Bronchial epithelial cell (primary cell): ENCODE results near the gene GRIK4. TPM values are rescaled to one million over a fixed set of nuclear protein-coding genes. Genes with fewer than 3 reads are reported as not detected.

Experiments
- DNase-seq: peaks from one replicate; pipeline ENCODE4 v3.0.0-alpha.2; 2010; ENCODE audit warnings: low read depth
- FAIRE-seq: peaks from 2 replicates; lab custom pipeline; 2011; peaks lifted over from hg19 to GRCh38; lab: Jason Lieb, UNC
- H3K27me3 ChIP-seq: 2 replicates; pipeline ENCODE4 v1.5.1; 2011; ENCODE audit warnings: low read length; ENCODE audit not compliant: control insufficient read depth, insufficient read depth
- H3K36me3 ChIP-seq: 2 replicates; pipeline ENCODE4 v1.5.1; 2011; ENCODE audit warnings: low read length; ENCODE audit not compliant: control insufficient read depth, insufficient read depth
- H3K4me3 ChIP-seq: 2 replicates; pipeline ENCODE4 v1.5.1; 2011; ENCODE audit warnings: mild to moderate bottlenecking, low read depth, low read length, control low read depth
- total RNA-seq: library from RNA; depleted of rRNA; stranded (reverse); fragments of >200 nt; gene quantifications from 2 replicates; pipeline ENCODE4 v1.2.1, GENCODE V29; 2014
- TF ChIP-seq, protein P1 (sequence below): IDR thresholded peaks from 2 replicates; pipeline ENCODE4 v1.5.1; 2011; ENCODE audit warnings: mild to moderate bottlenecking, moderate library complexity, low read length, control low read depth, inconsistent platforms; ENCODE audit not compliant: insufficient read depth, severe bottlenecking

Gene GRIK4
- total RNA-seq, 1 donor from 2014 or later, result not detected

DNA sequence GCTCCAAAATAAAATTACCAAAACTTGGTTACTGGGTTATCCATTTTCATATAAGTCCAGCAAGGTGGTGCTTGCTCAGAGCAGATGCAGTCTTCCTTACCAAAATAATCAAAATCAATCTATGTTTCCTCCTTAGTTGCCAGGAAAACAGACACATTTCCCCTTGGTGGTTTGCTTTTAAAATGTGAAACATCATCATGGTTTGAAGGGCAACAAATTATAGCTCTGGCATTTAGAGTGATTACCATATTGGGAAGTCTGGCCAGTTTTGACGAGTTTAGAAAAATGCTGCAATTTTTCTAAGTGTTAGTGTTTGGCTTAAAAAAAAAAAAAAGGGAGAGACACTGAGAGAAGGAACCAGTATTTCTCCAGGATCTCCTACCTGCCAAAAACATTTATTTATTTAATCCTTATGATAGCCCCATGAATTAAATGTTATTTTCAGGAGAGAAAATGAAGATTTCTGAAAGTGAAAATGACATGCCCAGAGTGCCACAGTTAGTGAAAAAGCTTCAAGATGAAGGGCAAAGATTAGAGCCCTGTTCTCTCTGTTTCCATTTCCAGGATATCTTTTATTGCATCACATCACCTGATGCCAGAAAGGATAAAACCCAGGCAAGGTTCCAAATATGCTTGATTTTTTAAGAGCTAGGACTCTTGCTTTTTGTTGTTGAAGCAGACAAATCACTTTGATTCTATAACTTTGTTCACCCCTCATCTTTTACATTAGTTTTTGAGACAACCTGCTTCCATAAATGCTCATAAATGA is 482.7 kb downstream of the GRIK4 start:
- DNase-seq, result no peak

DNA sequence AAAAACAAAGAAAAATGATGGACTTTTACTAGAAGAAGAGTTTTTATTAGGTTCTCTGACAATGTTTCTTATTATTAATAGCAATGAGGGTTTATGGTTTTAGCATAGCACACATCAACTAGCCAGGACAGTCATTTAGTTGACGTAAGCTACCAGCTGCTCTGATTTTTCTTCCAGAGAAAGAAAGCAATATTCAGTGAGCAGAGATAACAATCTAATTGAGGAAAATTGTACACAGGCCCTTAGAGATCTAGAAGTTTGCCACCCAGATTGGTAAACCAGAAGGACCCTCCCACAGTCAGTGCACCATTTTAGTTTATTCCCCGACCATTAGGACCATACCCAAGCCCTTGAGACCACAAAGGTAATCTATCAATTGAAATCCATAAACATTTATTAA is 483.6 kb downstream of the GRIK4 start:
- H3K36me3 ChIP-seq, result no peaks in the 10 kb centered on the region
- DNase-seq, result no peak
- no peaks in the 10 kb centered on the region for H3K27me3 ChIP-seq
- FAIRE-seq, result no peak
- TF ChIP-seq, protein P1, sequence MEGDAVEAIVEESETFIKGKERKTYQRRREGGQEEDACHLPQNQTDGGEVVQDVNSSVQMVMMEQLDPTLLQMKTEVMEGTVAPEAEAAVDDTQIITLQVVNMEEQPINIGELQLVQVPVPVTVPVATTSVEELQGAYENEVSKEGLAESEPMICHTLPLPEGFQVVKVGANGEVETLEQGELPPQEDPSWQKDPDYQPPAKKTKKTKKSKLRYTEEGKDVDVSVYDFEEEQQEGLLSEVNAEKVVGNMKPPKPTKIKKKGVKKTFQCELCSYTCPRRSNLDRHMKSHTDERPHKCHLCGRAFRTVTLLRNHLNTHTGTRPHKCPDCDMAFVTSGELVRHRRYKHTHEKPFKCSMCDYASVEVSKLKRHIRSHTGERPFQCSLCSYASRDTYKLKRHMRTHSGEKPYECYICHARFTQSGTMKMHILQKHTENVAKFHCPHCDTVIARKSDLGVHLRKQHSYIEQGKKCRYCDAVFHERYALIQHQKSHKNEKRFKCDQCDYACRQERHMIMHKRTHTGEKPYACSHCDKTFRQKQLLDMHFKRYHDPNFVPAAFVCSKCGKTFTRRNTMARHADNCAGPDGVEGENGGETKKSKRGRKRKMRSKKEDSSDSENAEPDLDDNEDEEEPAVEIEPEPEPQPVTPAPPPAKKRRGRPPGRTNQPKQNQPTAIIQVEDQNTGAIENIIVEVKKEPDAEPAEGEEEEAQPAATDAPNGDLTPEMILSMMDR, result no peak
- H3K4me3 ChIP-seq, result no peak overlapping the region

More for the DNA sequence above, 482.7 kb downstream of the GRIK4 start:
- Histone ChIP-seq H3K27me3 (no peaks in the 10 kb centered on the region), H3K36me3 (no peaks in the 10 kb centered on the region), H3K4me3 (no peak overlapping the region)
- no peak for FAIRE-seq
- TF ChIP-seq, protein P1, result no peak

GRCh38 chr11:120996973-120997372 is 485.4 kb downstream of the GRIK4 start:
- Histone ChIP-seq H3K4me3 (no peak overlapping the region), H3K36me3 (no peaks in the 10 kb centered on the region), H3K27me3 (no peaks in the 10 kb centered on the region)
- no peak for DNase-seq
- no peak for FAIRE-seq
- TF ChIP-seq, protein P1, result no peak

GRCh38 chr11:120998581-120998980 is 487.0 kb downstream of the GRIK4 start:
- no peak for FAIRE-seq
- no peaks in the 10 kb centered on the region for H3K27me3 ChIP-seq
- TF ChIP-seq, protein P1, result no peak
- DNase-seq, result no peak
- H3K36me3 ChIP-seq, result no peaks in the 10 kb centered on the region
- H3K4me3 ChIP-seq, result no peak overlapping the region

DNA sequence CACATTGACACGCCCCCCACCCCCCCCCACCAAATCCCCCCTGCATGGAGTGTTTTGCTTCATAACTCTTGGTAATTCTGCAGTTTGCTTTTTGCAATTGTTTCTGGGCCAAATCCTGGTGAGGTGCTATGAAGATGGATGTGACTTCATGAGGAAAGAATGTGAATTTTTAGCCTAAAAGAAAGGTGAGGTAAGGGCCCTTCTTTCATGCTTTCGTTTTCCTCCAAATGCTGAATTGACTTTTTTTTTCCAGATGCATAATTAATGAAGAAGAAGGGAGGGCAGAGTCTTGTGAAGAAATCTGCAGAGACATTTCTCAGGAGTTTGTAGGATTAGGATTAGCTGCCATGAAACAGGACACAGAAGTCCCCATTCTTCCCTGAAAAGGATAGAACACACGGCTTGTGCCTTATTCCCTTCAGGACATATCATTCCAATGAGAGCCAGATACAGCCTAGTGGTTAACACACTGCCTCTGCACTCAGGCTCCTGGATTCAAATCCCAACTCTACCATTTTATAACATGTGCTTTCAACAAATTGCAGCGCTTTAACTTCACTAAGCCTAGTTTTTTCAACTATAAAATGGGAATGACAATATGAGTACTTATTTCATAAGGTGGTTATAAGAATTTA is 492.8 kb downstream of the GRIK4 start:
- FAIRE-seq, result no peak
- DNase-seq, result no peak
- no peaks in the 10 kb centered on the region for H3K36me3 ChIP-seq

More for the DNA sequence above, 492.8 kb downstream of the GRIK4 start:
- TF ChIP-seq, protein P1, result no peak
- Histone ChIP-seq H3K4me3 (no peak overlapping the region), H3K27me3 (peaks cover 4% of the 10 kb centered on the region)
